HG02852 (cell line): ENCODE results near the gene SLPI.

Source experiments
- ATAC-seq: cut with Tn5 transposase; IDR thresholded peaks from one replicate; pipeline ENCODE4 v1.9.1; 2021; ENCODE audit warnings: mild to moderate bottlenecking, moderate library complexity; ENCODE audit not compliant: unreplicated experiment

Gene SLPI

DNA sequence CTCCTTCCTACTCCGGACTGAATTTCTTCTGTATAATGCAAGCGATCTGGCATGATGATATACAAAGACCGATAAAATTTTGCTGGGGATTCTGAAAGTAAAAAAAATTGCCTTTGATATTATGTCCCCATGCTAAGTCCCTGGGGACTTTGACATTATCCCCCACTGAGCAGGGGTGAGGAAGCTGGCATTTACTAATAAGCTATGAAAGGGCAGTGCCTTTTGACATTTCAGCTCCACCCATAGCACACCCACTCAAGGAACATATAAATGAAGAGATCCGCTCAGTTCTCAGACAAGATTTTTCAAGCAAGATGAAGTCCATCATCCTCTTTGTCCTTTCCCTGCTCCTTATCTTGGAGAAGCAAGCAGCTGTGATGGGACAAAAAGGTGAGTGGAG, 33.3 kb downstream of the SLPI start, which contains the start of gene SEMG2:
TSS of gene SEMG2 (plus strand) at position 298 of the 400 bp plus-strand sequence. CDS start at position 315, 17 bp downstream.
- no peak for ATAC-seq

DNA sequence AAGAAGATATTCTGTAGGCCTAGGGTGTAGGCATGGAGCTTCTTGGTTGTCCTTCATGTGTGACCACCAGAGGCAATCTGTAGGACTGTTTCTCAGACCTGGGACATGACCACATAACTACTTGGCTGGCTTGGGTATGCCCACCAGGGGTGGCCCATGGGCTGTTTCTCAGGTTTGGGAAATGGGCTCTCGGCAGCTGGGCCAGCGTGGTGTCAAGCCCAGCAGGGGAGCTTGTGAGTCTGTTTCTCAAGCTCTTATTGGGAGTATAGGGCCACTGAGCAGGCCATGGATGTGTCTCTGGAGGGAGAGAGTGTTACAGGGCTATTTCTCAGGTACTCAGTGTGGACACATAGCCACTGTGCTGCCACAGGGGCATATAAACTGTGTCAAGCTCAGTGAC, 35.7 kb downstream of the SLPI start:
- no peak for ATAC-seq

DNA sequence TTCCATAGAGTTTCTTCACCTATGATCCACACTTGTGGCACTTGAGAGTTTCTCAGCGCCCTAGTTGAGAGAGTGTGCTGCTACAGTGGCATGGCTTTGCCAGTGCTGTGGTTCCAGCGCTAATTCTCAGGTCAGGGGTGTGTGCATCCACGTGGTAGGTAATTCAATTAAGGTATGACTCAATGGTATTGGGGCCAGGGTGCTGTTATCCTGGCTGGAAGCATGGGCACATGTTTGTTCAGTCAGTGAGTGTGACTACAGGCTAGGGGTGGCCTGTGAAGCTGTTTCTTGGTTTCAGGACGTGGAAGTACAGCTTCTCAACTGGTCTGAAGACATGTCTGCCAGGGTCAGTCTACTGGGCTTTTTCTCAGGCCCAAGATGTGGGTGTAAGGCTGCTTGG, 36.2 kb downstream of the SLPI start:
- no peak for ATAC-seq

DNA sequence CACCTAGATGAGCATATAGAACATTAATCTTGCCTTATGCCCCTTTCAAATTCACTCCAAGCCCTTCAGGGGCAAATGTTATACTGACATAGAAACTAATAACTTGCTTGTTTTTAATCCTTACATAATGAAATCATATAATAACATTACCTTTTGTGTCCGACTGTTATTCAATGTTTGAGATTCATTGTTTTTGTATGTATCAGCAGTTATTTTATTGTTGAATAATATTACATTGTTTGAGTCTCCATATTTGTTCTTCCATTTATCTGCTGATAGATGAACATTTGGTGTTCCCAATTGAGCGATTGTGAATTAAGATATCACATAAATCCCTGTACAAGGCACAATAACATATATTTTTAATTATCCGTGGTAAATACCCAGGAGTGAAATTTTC, 41.5 kb downstream of the SLPI start:
- ATAC-seq, result no peak

DNA sequence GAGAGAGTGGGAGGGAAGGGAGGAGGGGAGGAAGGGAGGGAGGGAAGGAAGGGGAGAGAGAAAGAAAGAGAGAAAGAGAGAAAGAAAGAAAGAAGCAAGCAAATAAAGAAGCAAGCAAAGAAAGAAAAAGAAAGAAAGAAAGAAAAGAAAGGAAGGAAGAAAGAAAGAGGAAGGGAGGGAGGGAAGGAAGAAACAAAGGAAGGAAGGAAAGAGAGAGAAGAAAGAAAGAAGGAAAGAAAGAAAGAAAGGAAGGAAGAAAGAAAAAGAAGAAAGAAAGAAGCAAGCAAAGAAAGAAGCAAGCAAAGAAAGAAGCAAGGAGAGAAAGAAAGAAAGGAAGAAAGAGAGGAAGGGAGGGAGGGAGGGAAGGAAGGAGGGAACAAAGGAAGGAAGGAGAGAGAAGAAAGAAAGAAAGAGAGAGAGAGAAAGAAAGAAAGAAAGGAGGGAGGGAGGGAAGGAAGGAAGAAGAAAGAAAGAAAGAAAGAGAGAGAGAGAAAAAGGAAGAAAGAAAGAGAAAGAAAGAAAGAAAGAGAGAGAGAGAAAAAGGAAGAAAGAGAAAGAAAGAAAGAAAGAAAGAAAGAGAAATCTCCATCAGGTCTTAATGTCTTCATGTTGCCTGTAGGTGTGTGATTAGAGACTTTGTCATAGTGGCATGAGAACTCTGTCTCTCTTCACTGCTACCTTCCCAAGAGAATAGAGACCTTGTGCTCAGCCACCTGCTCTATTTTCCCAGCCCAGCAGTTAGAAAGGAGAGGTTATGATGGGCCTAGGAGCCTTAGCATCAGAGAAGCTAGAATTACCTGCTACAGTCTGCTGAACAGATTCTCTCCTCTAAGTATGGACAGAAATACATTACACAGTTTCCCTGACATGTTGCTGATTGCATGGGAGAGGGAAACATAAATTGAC, 42.5 kb downstream of the SLPI start:
- no peak for ATAC-seq

DNA sequence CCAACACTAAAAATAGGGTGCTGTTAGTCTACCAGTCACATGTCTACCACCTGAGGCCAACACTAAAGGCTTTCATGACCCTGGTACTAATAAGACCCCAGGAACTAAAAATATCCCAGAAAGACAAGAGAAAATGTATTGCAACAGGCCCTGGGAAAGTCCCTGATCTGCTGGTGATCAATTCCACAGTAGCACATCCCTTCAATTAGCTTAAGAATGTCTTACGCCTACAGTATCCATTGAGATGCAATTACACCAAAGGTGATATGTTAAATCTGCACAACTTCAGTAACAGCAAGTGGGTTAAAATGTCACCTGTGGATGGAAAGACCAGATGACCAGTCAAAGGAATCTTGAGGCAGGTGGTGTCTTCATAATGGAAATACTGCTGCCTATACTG, 44.4 kb downstream of the SLPI start:
- ATAC-seq, result no peak

DNA sequence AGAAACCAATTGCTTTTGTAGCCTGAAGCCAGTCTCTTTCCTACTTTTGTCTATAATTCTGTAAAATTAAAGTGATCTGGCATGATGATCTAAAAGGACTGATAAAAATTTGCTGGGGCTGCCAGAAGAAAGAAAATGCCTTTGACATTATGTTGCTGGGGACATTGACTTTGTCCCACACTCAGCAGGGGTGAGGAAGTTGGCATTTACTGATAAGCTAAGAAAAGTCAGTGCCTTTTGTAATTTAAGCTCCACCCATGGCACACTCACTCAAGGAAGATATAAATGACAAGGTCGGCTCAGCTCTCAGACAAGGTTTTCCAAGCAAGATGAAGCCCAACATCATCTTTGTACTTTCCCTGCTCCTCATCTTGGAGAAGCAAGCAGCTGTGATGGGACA, 47.6 kb downstream of the SLPI start, which contains the start of gene SEMG1:
TSS of gene SEMG1 (plus strand) at position 309 of the 400 bp plus-strand sequence. CDS start at position 330, 21 bp downstream.
- ATAC-seq, result no peak
